Fibroblast of skin of scalp (primary cell): Measurements from ENCODE around the gene FBN1.

Source experiments
- DNase-seq: peaks from one replicate; pipeline ENCODE4 v3.0.0-alpha.2; 2013

The FBN1 gene

GRCh38 chr15:48361685-48362084 lies 283.8 kb downstream of the FBN1 start:
- DNase-seq = peak; percentile 75

- peak; percentile 63 for DNase-seq
Observed at GRCh38 chr15:48360841-48361240, 284.7 kb downstream of the FBN1 start.
